NCI-H1092 (cell line): Measurements from ENCODE around the gene EVI5.

Experiments
- DNase-seq: peaks from one replicate; lab custom pipeline; 2025; lab: John Stamatoyannopoulos, UW

Gene EVI5

GRCh38 chr1:92509619-92510018 is 275.3 kb downstream of the EVI5 start:
- DNase-seq = no peak

GRCh38 chr1:92505015-92505692 is 279.8 kb downstream of the EVI5 start:
- no peak for DNase-seq

GRCh38 chr1:92504291-92505014 is 280.5 kb downstream of the EVI5 start:
- no peak for DNase-seq

GRCh38 chr1:92503926-92504285 is 281.0 kb downstream of the EVI5 start:
- DNase-seq = no peak

GRCh38 chr1:92503043-92503925 is 281.6 kb downstream of the EVI5 start:
- DNase-seq = no peak

- no peak for DNase-seq
Measured at GRCh38 chr1:92502247-92502646, 282.7 kb downstream of the EVI5 start.

- DNase-seq = no peak
Measured at GRCh38 chr1:92500552-92500951, 284.4 kb downstream of the EVI5 start.

- no peak for DNase-seq
Measured at GRCh38 chr1:92495392-92496063, 289.4 kb downstream of the EVI5 start.

- DNase-seq = no peak
Measured at GRCh38 chr1:92494485-92495141, 290.3 kb downstream of the EVI5 start.

GRCh38 chr1:92493139-92493538 is 291.8 kb downstream of the EVI5 start:
- DNase-seq = no peak

GRCh38 chr1:92488832-92489231 is 296.1 kb downstream of the EVI5 start:
- DNase-seq = no peak

- no peak for DNase-seq
Measured at GRCh38 chr1:92488416-92488815, 296.5 kb downstream of the EVI5 start.

GRCh38 chr1:92487078-92487605 is 297.8 kb downstream of the EVI5 start:
- no peak for DNase-seq

GRCh38 chr1:92486251-92487077 is 298.4 kb downstream of the EVI5 start, which contains the start of gene GFI1:
TSS of gene GFI1 (minus strand) at chr1:92486925. CDS start at chr1:92483487, 3,438 bp downstream.
- DNase-seq = no peak

- DNase-seq = peak; percentile 30
Measured at GRCh38 chr1:92485381-92486250, 299.3 kb downstream of the EVI5 start.

- DNase-seq = no peak
Measured at GRCh38 chr1:92484472-92485380, 300.2 kb downstream of the EVI5 start.

- no peak for DNase-seq
Measured at GRCh38 chr1:92483610-92484471, 301.1 kb downstream of the EVI5 start.
